Stimulated activated CD8-positive, alpha-beta memory T cell treated with anti-CD3 and anti-CD28 coated beads, Interleukin-7, amount 100 ng/mL, for 48 hours (primary cell): ENCODE data around the gene PEX26.
"Not testable (repeated sequence)": the region's sequence is repeated elsewhere in the genome, so short reads cannot be mapped to it uniquely, and the experiment has no call there.

Experiments used
- DNase-seq, 2 donors: peaks; one replicate each; pipeline ENCODE4 v3.0.0-alpha.2; 2020; ENCODE audit warnings: low read depth in 1 of 2; ENCODE audit errors: extremely low read depth in 1 of 2

The PEX26 gene

GRCh38 chr22:18093661-18094060, 15.9 kb downstream of the PEX26 start:
- DNase-seq, result no peak

GRCh38 chr22:18095101-18095805, 17.5 kb downstream of the PEX26 start:
- DNase-seq, result no peak

DNA sequence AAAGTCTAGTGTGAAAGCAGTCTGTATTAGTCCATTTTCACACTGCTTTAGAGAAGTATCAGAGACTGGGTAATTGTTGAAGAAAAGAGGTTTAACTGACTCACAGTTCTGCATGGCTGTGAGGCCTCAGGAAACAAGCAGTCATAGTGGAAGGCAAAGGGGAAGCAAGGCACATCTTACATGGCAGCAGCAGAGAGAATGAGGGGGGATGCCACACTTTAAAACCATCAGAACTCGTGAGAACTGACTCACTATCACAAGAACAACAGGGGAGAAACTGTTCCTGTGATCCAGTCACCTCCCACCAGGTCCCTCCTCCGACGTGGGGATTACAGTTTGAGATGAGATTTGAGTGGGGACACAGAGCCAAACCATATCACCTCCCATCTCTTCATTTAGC, 19.0 kb downstream of the PEX26 start:
- no peak for DNase-seq

DNA sequence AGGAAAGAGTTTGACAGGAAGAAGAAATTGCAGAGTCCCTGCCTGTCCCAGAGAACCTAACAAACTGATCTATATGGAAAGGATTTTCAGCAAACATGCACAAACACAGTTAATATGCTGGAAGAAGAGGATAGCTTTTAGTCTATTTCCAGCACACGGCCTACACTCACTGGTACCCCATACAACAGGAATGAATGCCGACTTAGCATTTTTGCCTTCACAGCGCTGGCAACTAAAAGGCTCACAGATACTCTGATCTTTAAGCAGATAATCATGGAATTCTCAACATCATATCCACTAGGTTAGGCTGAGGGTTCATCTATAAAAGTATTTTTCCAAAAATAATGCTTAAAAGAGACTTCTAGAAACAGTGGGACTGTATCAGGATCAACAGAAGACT, 23.0 kb downstream of the PEX26 start:
- DNase-seq, result no peak

GRCh38 chr22:18101536-18101935, 23.7 kb downstream of the PEX26 start:
- no peak for DNase-seq

GRCh38 chr22:18103527-18104269, 25.9 kb downstream of the PEX26 start:
- no peak for DNase-seq

- DNase-seq, result no peak
Observed at GRCh38 chr22:18104566-18104965, 26.8 kb downstream of the PEX26 start.

- DNase-seq, result not testable (repeated sequence)
Observed at GRCh38 chr22:18105981-18106380, 28.2 kb downstream of the PEX26 start.

DNA sequence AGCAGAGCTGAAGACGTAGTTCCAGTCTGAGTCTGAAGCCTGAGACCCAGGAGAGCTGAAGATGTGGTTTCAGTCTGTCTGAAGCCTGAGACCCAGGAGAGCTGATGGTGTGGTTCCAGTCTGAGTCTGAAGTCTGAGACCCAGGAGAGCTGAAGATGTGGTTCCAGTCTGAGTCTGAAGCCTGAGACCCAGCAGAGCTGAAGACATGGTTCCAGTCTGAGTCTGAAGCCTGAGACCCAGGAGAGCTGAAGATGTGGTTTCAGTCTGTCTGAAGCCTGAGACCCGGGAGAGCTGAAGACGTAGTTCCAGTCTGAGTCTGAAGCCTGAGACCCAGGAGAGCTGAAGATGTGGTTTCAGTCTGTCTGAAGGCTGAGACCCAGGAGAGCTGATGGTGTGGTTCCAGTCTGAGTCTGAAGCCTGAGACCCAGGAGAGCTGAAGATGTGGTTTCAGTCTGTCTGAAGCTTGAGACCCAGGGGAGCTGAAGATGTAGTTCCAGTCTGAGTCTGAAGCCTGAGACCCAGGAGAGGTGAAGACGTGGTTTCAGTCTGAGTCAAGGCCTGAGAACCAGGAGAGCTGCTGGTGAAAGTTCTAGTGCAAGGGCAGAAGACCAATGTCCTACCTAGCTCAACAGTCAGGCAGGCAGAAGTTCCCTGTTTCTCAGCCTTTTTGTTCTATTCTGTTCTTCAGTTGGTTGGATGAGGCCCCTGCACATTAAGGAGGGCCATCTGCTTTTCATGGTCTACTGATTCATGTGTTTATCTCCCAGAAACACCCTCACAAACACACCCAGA, 29.0 kb downstream of the PEX26 start:
- DNase-seq, result peak; percentile 18 to 54

- DNase-seq, result no peak
Observed at GRCh38 chr22:18108187-18108586, 30.4 kb downstream of the PEX26 start.

- no peak for DNase-seq
Observed at GRCh38 chr22:18109410-18110193, 31.8 kb downstream of the PEX26 start.

GRCh38 chr22:18110194-18110953, 32.6 kb downstream of the PEX26 start, which contains the start of gene TUBA8:
Gene TUBA8, plus strand, starts transcription at chr22:18110809. Its CDS starts 57 bp downstream, at chr22:18110866.
- peak in 1 of 2 donors; percentile 14 for DNase-seq

DNA sequence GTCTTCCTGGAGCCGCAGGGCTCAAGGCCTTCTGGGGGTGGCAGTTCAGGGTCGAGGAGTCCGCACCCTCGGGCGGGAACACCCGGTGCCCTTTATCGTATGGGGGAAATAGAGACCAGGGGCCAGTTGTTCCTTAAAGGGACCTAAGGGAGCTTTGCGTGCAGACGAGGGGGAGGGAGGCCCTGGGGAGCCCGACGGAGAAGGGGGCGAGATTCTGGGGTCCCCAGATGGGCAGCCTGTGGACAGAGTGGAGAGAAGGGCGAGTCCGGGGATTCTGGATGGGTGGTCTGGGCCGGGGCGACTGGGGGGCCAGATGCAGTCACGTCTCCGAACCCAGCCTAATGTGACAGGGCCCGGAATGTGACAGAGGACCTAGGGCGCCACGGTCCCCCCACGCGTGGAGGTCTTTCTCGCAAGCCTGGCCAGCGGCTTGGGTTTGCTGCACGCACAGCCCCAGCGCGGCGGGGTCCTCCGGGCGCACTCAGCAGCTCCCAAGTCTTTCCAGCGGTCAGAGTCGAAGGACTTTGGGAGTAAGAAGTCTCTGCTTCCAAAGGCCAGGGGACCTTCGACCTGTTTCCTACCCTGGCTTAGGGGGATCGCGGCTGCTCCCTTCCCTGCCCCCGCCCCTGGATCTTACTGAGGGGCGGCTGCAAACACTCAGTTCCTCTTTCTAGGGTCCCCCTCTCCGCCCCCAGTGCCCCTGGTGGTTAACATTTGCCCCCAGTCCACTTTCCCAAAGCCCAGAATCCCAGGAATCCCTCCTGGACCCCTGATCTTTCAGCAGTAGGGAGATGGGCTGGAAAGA, 33.4 kb downstream of the PEX26 start:
- DNase-seq, result no peak

- DNase-seq, result no peak
Observed at GRCh38 chr22:18111759-18112330, 34.1 kb downstream of the PEX26 start.

- DNase-seq, result no peak
Observed at GRCh38 chr22:18112440-18112839, 34.6 kb downstream of the PEX26 start.

GRCh38 chr22:18113680-18114394, 36.0 kb downstream of the PEX26 start:
- no peak for DNase-seq

- no peak for DNase-seq
Observed at GRCh38 chr22:18114495-18114894, 36.7 kb downstream of the PEX26 start.

DNA sequence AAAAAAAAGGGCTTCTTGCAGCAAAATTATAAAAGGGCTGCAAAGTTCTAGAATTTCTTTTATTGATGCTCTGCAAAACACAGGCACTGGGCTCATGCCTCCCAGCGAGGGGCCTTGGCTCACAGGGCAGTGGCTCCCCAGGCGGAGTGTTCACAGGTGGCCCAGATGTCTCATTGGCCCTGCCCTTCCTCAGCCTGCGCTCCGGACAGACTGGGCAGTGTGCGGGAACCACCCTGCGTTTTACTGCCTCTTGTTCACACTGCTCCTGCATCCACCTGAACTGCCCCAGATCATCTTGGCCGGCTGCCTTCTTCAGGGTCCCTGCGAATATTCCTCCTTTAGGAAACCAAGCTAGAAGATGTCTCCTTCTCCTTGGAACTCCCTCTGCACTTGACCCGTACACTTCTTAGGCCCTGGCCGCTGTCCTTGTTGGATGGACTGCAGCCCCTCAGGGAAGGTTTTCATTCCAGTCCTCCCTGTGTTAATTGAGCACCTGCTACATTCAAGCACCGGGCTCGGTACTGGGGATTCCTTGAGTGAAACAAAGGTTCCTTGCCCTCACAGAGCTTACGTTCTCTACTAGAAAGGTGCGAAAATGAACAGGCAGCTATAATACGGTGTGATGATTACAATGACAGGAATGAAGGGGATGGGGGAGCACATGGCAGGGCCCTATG, 37.3 kb downstream of the PEX26 start:
- DNase-seq, result no peak
